Mucosa of descending colon (tissue), 3 donors: ENCODE results near the gene SRPK2. TPM values are rescaled to one million over a fixed set of nuclear protein-coding genes. Genes with fewer than 3 reads are reported as not detected.
A peak's percentile ranks its signal among the peaks of the same experiment; 100 is the strongest.
"Not testable (repeated sequence)": the region's sequence is repeated elsewhere in the genome, so short reads cannot be mapped to it uniquely, and the experiment has no call there.

Source experiments
- ATAC-seq: fragments of 200-7000 bp; cut with Tn5 transposase; one replicate; pipeline ENCODE4 v1.9.1; 2020; ENCODE audit warnings: mild to moderate bottlenecking, moderate library complexity
- DNase-seq, 3 donors: peaks; one replicate each; pipeline ENCODE4 v3.0.0-alpha.2; 2020
- H3K36me3 ChIP-seq: fragments of 200-600 bp; one replicate; pipeline ENCODE4 v1.8.0; 2021; ENCODE audit warnings: low read depth, mild to moderate bottlenecking
- H3K4me1 ChIP-seq: fragments of 200-600 bp; one replicate; pipeline ENCODE4 v1.8.0; 2021; ENCODE audit warnings: low read depth, mild to moderate bottlenecking
- H3K4me3 ChIP-seq: fragments of 200-600 bp; one replicate; pipeline ENCODE4 v1.8.0; 2021; ENCODE audit warnings: mild to moderate bottlenecking
- H3K9me3 ChIP-seq: fragments of 200-600 bp; one replicate; pipeline ENCODE4 v1.8.0; 2021; ENCODE audit warnings: mild to moderate bottlenecking
- intact Hi-C, 2 donors: fragments of 100-400 bp; cut with DNase I in 1 of 2; cut with micrococcal nuclease in 1 of 2; formaldehyde crosslinking; loops; one replicate each; pipeline versions ENCODE4 v1.11.0 to v1.11.1; 2022; cut with DNase I, micrococcal nuclease
- total RNA-seq, 3 donors: library from RNA; stranded (reverse); fragmentation: NEBNext Ultra II Directional in 2 of 3; extraction: Animal tissue kit (Norgen Biotek cat#: 25700) in 2 of 3; gene quantifications; one replicate each; pipeline versions ENCODE4 v1.2.1 to v1.2.4, GENCODE V29; 2021 to 2023
- TF ChIP-seq, protein P1 (sequence below): fragments of 200-600 bp; IDR thresholded peaks from one replicate; pipeline ENCODE4 v1.8.0; 2022; ENCODE audit warnings: antibody characterized with exemption, mild to moderate bottlenecking
- donor health status: DM: no; HTN: no; CAD: no; lungs with moderate emphysema.
- donor health status: DM: no; HTN: no; CAD: no.
- donor health status: DM: no; HTN: yes; CAD: no.

SRPK2 gene
- total RNA-seq, 3 donors from 2014 or later, result 25.7 to 59.2 (median 31.6) TPM

DNA sequence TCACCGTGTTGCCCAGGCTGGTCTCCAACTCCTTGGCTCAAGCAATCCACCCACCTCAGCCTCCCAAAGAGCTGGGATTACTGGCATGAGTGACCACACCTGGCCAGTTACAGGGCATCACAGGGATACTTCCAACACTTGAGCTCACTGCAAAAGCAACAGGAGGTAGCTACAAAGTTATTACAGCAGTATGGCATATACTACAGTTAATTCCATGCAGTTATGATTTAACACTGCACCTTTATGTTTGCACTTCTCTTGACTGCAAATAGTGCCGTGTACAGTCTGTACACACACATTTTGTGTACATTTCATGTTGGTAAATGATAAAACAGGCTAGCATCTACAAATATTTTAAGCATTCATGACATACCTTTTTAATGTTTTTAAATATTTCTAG lies 21.3 kb downstream of the SRPK2 start:
- peak; percentile 82 for ATAC-seq
- DNase-seq, result no peak
- TF ChIP-seq, protein P1, sequence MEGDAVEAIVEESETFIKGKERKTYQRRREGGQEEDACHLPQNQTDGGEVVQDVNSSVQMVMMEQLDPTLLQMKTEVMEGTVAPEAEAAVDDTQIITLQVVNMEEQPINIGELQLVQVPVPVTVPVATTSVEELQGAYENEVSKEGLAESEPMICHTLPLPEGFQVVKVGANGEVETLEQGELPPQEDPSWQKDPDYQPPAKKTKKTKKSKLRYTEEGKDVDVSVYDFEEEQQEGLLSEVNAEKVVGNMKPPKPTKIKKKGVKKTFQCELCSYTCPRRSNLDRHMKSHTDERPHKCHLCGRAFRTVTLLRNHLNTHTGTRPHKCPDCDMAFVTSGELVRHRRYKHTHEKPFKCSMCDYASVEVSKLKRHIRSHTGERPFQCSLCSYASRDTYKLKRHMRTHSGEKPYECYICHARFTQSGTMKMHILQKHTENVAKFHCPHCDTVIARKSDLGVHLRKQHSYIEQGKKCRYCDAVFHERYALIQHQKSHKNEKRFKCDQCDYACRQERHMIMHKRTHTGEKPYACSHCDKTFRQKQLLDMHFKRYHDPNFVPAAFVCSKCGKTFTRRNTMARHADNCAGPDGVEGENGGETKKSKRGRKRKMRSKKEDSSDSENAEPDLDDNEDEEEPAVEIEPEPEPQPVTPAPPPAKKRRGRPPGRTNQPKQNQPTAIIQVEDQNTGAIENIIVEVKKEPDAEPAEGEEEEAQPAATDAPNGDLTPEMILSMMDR, result no peak
- Histone ChIP-seq H3K9me3 (no peaks in the 10 kb centered on the region), H3K4me1 (no peaks in the 10 kb centered on the region), H3K4me3 (no peak overlapping the region), H3K36me3 (no peaks in the 10 kb centered on the region)
- intact Hi-C loops, result no loop called here

DNA sequence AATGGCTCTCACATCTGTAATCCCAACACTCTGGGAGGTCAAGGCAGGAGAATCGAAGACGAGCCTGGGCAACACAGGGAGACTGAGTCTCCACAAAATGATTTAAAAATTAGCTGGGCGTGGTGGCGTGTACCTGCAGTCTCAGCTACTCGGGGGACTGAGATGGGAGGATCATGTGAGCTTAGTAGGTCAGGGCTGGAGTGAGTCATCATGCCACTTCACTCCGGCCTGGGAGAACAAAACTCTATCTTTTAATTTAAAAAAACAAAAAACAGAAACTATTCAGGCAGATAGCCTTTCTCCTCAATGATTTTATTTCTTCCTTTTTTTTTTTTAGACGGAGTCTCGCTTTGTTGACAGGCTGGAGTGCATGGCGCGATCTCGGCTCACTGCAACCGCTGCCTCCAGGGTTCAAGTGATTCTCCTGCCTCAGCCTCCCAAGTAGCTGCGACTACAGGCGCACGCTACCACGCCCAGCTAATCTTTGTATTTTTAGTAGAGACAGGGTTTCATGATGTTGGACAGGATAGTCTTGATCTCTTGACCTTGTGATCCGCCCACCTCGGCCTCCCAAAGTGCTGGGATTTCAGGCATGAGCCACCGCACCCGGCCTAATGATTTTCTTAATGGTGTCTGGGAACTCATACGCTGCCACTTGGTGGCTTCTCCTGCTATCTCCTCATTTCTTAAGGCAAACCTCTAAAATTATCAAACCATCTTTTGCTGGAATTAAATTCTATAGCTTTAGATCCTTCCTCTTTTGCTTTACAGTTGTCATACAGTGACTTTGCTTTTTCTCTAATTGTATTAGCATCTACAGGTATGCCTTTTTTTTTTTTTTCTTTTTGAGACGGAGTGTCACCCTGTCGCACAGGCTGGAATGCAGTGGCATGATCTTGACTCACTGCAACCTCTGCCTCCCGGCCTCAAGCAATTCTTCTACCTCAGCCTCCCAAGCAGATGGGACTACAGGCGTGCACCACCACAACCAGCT lies 22.9 kb downstream of the SRPK2 start:
- TF ChIP-seq, protein P1, result no peak
- Histone ChIP-seq H3K4me1 (no peaks in the 10 kb centered on the region), H3K4me3 (no peak overlapping the region), H3K36me3 (no peaks in the 10 kb centered on the region), H3K9me3 (no peaks in the 10 kb centered on the region)
- DNase-seq (no peak), ATAC-seq (no peak)
- intact Hi-C loops, result no loop called here

GRCh38 chr7:105364684-105365083 lies 24.0 kb downstream of the SRPK2 start:
- DNase-seq (no peak), ATAC-seq (no peak)
- intact Hi-C loops, result no loop called here
- H3K4me1 ChIP-seq, result no peaks in the 10 kb centered on the region
- H3K4me3 ChIP-seq, result no peak overlapping the region
- no peaks in the 10 kb centered on the region for H3K36me3 ChIP-seq
- no peaks in the 10 kb centered on the region for H3K9me3 ChIP-seq
- TF ChIP-seq, protein P1, result no peak

DNA sequence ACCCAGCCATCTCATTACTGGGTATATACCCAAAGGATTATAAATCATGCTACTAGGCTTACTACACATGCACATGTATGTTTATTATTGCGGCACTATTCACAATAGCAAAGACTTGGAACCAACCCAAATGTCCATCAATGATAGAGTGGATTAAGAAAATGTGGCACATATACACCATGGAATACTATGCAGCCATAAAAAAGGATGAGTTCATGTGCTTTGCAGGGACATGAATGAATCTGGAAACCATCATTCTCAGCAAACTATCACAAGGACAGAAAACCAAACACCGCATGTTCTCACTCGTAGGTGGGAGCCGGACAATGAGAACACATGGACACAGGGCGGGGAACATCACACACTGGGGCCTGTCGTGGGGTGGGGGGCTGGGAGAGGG lies 25.1 kb downstream of the SRPK2 start:
- intact Hi-C loops, ATAC-seq, H3K36me3 ChIP-seq, H3K4me1 ChIP-seq, H3K4me3 ChIP-seq, DNase-seq, H3K9me3 ChIP-seq: not testable (repeated sequence)

- DNase-seq, H3K4me3 ChIP-seq, intact Hi-C loops, H3K36me3 ChIP-seq, H3K9me3 ChIP-seq, H3K4me1 ChIP-seq, ATAC-seq: not testable (repeated sequence)
These were observed 26.0 kb downstream of the SRPK2 start for GRCh38 chr7:105362685-105363084.

DNA sequence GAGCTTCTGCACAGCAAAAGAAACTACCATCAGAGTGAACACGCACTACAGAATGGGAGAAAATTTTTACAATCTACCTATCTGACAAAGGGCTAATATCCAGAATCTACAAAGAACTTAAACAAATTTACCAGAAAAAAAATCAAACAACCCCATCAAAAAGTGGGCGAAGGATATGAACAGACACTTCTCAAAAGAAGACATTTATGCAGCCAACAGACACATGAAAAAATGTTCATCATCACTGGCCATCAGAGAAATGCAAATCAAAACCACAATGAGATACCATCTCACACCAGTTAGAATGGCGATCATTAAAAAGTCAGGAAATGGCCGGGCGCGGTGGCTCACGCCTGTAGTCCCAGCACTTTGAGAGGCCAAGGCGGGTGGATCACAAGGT lies 26.7 kb downstream of the SRPK2 start:
- H3K4me3 ChIP-seq, H3K36me3 ChIP-seq, H3K4me1 ChIP-seq, H3K9me3 ChIP-seq, ATAC-seq, DNase-seq, intact Hi-C loops: not testable (repeated sequence)

DNA sequence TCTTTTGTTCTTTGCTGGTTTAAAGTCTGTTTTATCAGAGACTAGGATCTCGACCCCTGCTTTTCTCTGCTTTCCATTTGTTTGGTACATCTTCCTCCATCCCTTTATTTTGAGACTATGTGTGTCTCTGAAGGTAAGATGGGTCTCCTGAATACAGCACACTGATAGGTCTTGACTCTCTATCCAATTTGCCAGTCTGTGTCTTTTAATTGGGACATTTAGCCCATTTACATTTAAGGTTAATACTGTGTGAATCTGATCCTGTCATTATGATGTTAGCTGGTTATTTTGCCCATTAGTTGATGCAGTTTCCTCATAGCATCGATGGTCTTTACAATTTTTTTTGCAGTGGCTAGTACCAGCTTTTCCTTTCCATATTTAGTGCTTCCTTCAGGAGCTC lies 28.6 kb downstream of the SRPK2 start:
- DNase-seq, result not testable (repeated sequence)

More for the DNA sequence above, 28.6 kb downstream of the SRPK2 start:
- H3K4me1 ChIP-seq, H3K36me3 ChIP-seq, intact Hi-C loops, H3K4me3 ChIP-seq, H3K9me3 ChIP-seq, ATAC-seq: not testable (repeated sequence)
